A549 (cell line): ENCODE measurements around the gene HOXB1. TPM values are rescaled to one million over a fixed set of nuclear protein-coding genes. Genes with fewer than 3 reads are reported as not detected.

Source experiments
- ATAC-seq, 2 experiments: fragments of 200-7000 bp in 1 of 2; fragments of >200 bp in 1 of 2; cut with Nextera tagmentation in 1 of 2; cut with Tn5 transposase in 1 of 2; 3 replicates each; pipeline versions ENCODE4 v1.8.0 to v1.9.1; 2018 to 2020; ENCODE audit warnings: mild to moderate bottlenecking in 1 of 2, moderate library complexity in 1 of 2
- CTCF ChIA-PET: fragments of 300-600 bp; sonication (Branson Sonifier 250); formaldehyde crosslinking; extraction: SDS; loops from one replicate; lab custom pipeline; 2021; ENCODE audit warnings: antibody characterized with exemption, inconsistent platforms; lab: Yijun Ruan, JAX
- POLR2A ChIA-PET: fragments of 350-600 bp; formaldehyde crosslinking; extraction: SDS; loops from one replicate; lab custom pipeline; 2021; ENCODE audit warnings: antibody characterized with exemption, inconsistent platforms; lab: Yijun Ruan, JAX
- DNase-seq, 2 experiments: peaks; one replicate each; pipeline versions ENCODE4 v3.0.0 to v3.0.0-alpha.2; 2011 to 2016; ENCODE audit warnings: low read depth in 1 of 2, low spot score in 1 of 2
- FAIRE-seq: peaks from 2 replicates; lab custom pipeline; 2011; peaks lifted over from hg19 to GRCh38; lab: Jason Lieb, UNC
- H3K27ac ChIP-seq, 2 experiments: fragments of >200 bp; sonication (Bioruptor Twin); formaldehyde crosslinking; 3 replicates each; pipeline ENCODE4 v1.5.1; 2016 to 2017
- H3K4me1 ChIP-seq: fragments of >200 bp; sonication (Bioruptor Twin); formaldehyde crosslinking; 3 replicates; pipeline ENCODE4 v1.6.1; 2016
- H3K4me2 ChIP-seq: fragments of >200 bp; sonication (Bioruptor Twin); formaldehyde crosslinking; 3 replicates; pipeline ENCODE4 v1.6.1; 2016
- H3K4me3 ChIP-seq: fragments of >200 bp; sonication (Bioruptor Twin); formaldehyde crosslinking; 3 replicates; pipeline ENCODE4 v1.5.1; 2016
- H3K9me3 ChIP-seq: fragments of >200 bp; sonication (Bioruptor Twin); formaldehyde crosslinking; 3 replicates; pipeline ENCODE4 v1.6.1; 2016
- EHF ChIP-seq: fragments of 250-450 bp; sonication (Bioruptor Pico); IDR thresholded peaks from 2 replicates; pipeline ENCODE4 v1.5.0; 2020; ENCODE audit warnings: mild to moderate bottlenecking
- GATA3 ChIP-seq: IDR thresholded peaks from 2 replicates; pipeline ENCODE4 v1.6.1; 2012; ENCODE audit warnings: borderline replicate concordance
- HMGXB4 ChIP-seq: fragments of 250-450 bp; sonication (Bioruptor Pico); IDR thresholded peaks from 2 replicates; pipeline ENCODE4 v1.5.0; 2021; ENCODE audit warnings: mild to moderate bottlenecking, moderate library complexity, borderline replicate concordance
- MAFK ChIP-seq: fragments of 450-650 bp; IDR thresholded peaks from 2 replicates; pipeline ENCODE4 v1.6.1; 2014; ENCODE audit not compliant: partially characterized antibody
- NR3C1 ChIP-seq: fragments of >200 bp; sonication (Bioruptor Twin); formaldehyde crosslinking; IDR thresholded peaks from 3 replicates; pipeline ENCODE4 v1.6.1; 2017
- RAD21 ChIP-seq, 2 experiments: fragments of >200 bp in 1 of 2; sonication (Bioruptor Twin) in 1 of 2; formaldehyde crosslinking in 1 of 2; IDR thresholded peaks in 1 of 2; conservative IDR thresholded peaks in 1 of 2; 2 replicates in 1 of 2; 3 replicates in 1 of 2; pipeline ENCODE4 v1.6.1; 2012 to 2018; ENCODE audit warnings: inconsistent platforms in 1 of 2
- RNF2 ChIP-seq: fragments of 200-600 bp; sonication (generic); IDR thresholded peaks from 2 replicates; pipeline ENCODE4 v1.6.1; 2016; ENCODE audit warnings: low read depth, mild to moderate bottlenecking, antibody characterized with exemption, moderate library complexity, borderline replicate concordance
- SMC3 ChIP-seq: fragments of >200 bp; sonication (Bioruptor Twin); formaldehyde crosslinking; IDR thresholded peaks from 3 replicates; pipeline ENCODE4 v1.6.1; 2018; ENCODE audit warnings: inconsistent platforms
- ZSCAN20 ChIP-seq: fragments of 250-450 bp; sonication (Bioruptor Pico); IDR thresholded peaks from 2 replicates; pipeline ENCODE4 v1.8.0; 2022; ENCODE audit warnings: mild to moderate bottlenecking, moderate library complexity
- WGBS: methylation state at CpG from one replicate; pipeline ENCODE4 v1.1.6; 2017; ENCODE audit errors: missing lambda C conversion rate; 5-methylcytosine and 5-hydroxymethylcytosine counted together
- polyA plus RNA-seq, 4 experiments: library from polyadenylated mRNA; depleted of rRNA in 3 of 4; stranded (reverse); fragments of >200 nt; fragmentation: RNase III in 1 of 4; extraction: RNeasy Plus Mini Kit Qiagen cat#74134 plus additional on column Dnase treatment in 1 of 4; gene quantifications; 2 replicates in 3 of 4; 3 replicates in 1 of 4; pipeline ENCODE4 v1.2.3, GENCODE V29; 2011 to 2017
- TF ChIP-seq, protein P1 (sequence below): fragments of 450-650 bp; IDR thresholded peaks from 2 replicates; pipeline ENCODE4 v1.6.1; 2014; ENCODE audit warnings: antibody characterized with exemption

Gene HOXB1
- polyA plus RNA-seq, 2 of the 4 experiments (the other 2 are of a cell fraction) = not detected

- TF ChIP-seq, protein P1, sequence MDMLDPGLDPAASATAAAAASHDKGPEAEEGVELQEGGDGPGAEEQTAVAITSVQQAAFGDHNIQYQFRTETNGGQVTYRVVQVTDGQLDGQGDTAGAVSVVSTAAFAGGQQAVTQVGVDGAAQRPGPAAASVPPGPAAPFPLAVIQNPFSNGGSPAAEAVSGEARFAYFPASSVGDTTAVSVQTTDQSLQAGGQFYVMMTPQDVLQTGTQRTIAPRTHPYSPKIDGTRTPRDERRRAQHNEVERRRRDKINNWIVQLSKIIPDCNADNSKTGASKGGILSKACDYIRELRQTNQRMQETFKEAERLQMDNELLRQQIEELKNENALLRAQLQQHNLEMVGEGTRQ = no peak
- no peak for TF ChIP-seq EHF (CRISPR knock-in tag)
- TF ChIP-seq HMGXB4 (CRISPR knock-in tag) = no peak
- TF ChIP-seq NR3C1 = no peak
Observed at GRCh38 chr17:48502312-48502711, 28.5 kb downstream of the HOXB1 start (continued).

- ATAC-seq (peak; percentile 40 to 76; a peak in 4 of 6 replicates), DNase-seq (peak in 1 of 2 experiments; percentile 53), FAIRE-seq (no peak)
- WGBS = 69% methylated on average over 12 of the region's 12 CpGs
- POLR2A ChIA-PET = no interaction called here
- TF ChIP-seq MAFK = no peak
- TF ChIP-seq SMC3 = peak; percentile 34; the same call in 2 of the 3 replicates
- peak; percentile 32 to 53; a peak in 3 of 5 replicates for TF ChIP-seq RAD21 (conservative IDR thresholded peaks at IDR 0.05 in 1 of 2, IDR thresholded peaks at IDR 0.05 in 1 of 2)
- 0 out of 6 replicates have a peak overlapping the region, but pooled peaks of 1 of the 2 experiments have one; percentile 2 for H3K27ac ChIP-seq
- H3K4me3 ChIP-seq = no peak overlapping the region
- CTCF ChIA-PET = interaction anchor here (0.7 to 5.2 kb wide), 10 partner anchors 8 to 165 kb away, joined by 3 to 41 read pairs (median 3); partner anchors contain the start of gene HOXB5
- peaks cover 23% of the 10 kb centered on the region for H3K4me1 ChIP-seq
- H3K4me2 ChIP-seq = no peak overlapping the region
- no peaks in the 10 kb centered on the region for H3K9me3 ChIP-seq
Observed at GRCh38 chr17:48500435-48501426, 30.1 kb downstream of the HOXB1 start.

- peaks cover 14% of the 10 kb centered on the region for H3K4me1 ChIP-seq
- 90% methylated on average over 5 of the region's 5 CpGs for WGBS
- ATAC-seq = no peak
- no peak for TF ChIP-seq NR3C1
- TF ChIP-seq, protein P1 = no peak
- TF ChIP-seq GATA3 = 0 out of 2 replicates have a peak, but pooled peaks have one; percentile 26
- DNase-seq = no peak
- H3K4me2 ChIP-seq = no peak overlapping the region
- no peak overlapping the region for H3K27ac ChIP-seq
- no peaks in the 10 kb centered on the region for H3K9me3 ChIP-seq
- FAIRE-seq = peak; percentile 54
- no peak overlapping the region for H3K4me3 ChIP-seq
- CTCF ChIA-PET = interaction anchor here (0.7 to 4.4 kb wide), 9 partner anchors 40 to 241 kb away, joined by 3 to 15 read pairs (median 3); partner anchors contain the start of gene HOXB5
- POLR2A ChIA-PET = no interaction called here
Observed at GRCh38 chr17:48499735-48500434, 30.9 kb downstream of the HOXB1 start.

- TF ChIP-seq RNF2 = no peak
- TF ChIP-seq ZSCAN20 (CRISPR knock-in tag) = no peak
- no peak overlapping the region for H3K27ac ChIP-seq
- no peak for DNase-seq
- ChIA-PET CTCF (interaction anchor here (0.7 to 4.4 kb wide), 10 partner anchors 8 to 240 kb away, joined by 3 to 20 read pairs (median 4); partner anchors contain the start of gene HOXB5), POLR2A (interaction anchor here (0.6 kb wide), 1 partner anchor 148 kb away, joined by 4 read pairs; no protein-coding TSS in a partner anchor)
- H3K4me2 ChIP-seq = no peak overlapping the region
- H3K4me3 ChIP-seq = no peak overlapping the region
- 90% methylated on average over 3 of the region's 3 CpGs for WGBS
- peaks cover 18% of the 10 kb centered on the region for H3K4me1 ChIP-seq
- no peak for FAIRE-seq
- ATAC-seq = no peak
- H3K9me3 ChIP-seq = no peaks in the 10 kb centered on the region
Observed at GRCh38 chr17:48499248-48499647, 31.6 kb downstream of the HOXB1 start.
